H1 (cell line): ENCODE data around the gene ZNF48. TPM values are rescaled to one million over a fixed set of nuclear protein-coding genes. Genes with fewer than 3 reads are reported as not detected.

Experiments used
- CHD7 ChIP-seq: fragments of 300-600 bp; sonication (generic); IDR thresholded peaks from 2 replicates; pipeline ENCODE4 v1.7.1; 2012; ENCODE audit warnings: low read length, moderate library complexity, mild to moderate bottlenecking, inconsistent platforms; ENCODE audit not compliant: insufficient replicate concordance
- POLR2A ChIP-seq, 2 experiments: IDR thresholded peaks; 1 replicate in 1 of 2; 2 replicates in 1 of 2; pipeline ENCODE4 v1.6.1; 2011; ENCODE audit warnings: low read depth in 2 of 2, low read length in 2 of 2, mild to moderate bottlenecking in 2 of 2; ENCODE audit errors: control extremely low read depth in 1 of 2
- polyA plus RNA-seq, 7 experiments: library from polyadenylated mRNA; depleted of rRNA in 3 of 7; stranded (reverse) in 5 of 7; unstranded in 2 of 7; fragments of >200 nt in 5 of 7; fragments of 200-250 nt in 2 of 7; gene quantifications; 1 replicate in 5 of 7; 2 replicates in 1 of 7; 4 replicates in 1 of 7; pipeline versions ENCODE4 v1.2.1 to v1.2.3, GENCODE V29; 2011 to 2013; ENCODE audit warnings: missing spikeins in 2 of 7, mixed read lengths in 2 of 7
- total RNA-seq: library from RNA; stranded (reverse); fragmentation: NEBNext Ultra II Directional; extraction: Animal tissue kit (Norgen Biotek cat#: 25700); gene quantifications from 2 replicates; pipeline ENCODE4 v1.2.1, GENCODE V29; 2021

Gene ZNF48
- total and polyA plus RNA-seq, 2 of the 8 experiments (the other 6 are each of a cell fraction or from before 2014, with no cell fraction given) = 30.4 to 41.2 TPM

- TF ChIP-seq CHD7 (no peak), POLR2A (IDR thresholded peaks at IDR 0.05; ENCODE audit: control extremely low read depth in 1 of 2, low read depth in 2 of 2, low read length in 2 of 2) (no peak)
Measured at GRCh38 chr16:30429418-30429677, 34.1 kb downstream of the ZNF48 start (continued).
